Natural killer cell treated with Interleukin-12 subunit alpha and Interleukin-12 subunit beta and Interleukin-15 and Interleukin-18, amount 100 ng/mL, for 72 hours (primary cell): ENCODE measurements around the gene CD200R1. TPM values are rescaled to one million over a fixed set of nuclear protein-coding genes. Genes with fewer than 3 reads are reported as not detected.

ENCODE experiments used
- ATAC-seq, 2 donors: fragments of 150-1000 bp; cut with Tn5 transposase in 1 of 2; sonication (Bioruptor Pico), chemical (Tn5 transposase) in 1 of 2; 2 replicates each; pipeline ENCODE4 v1.10.0; 2021
- DNase-seq: peaks from one replicate; pipeline ENCODE4 v3.0.0; 2022; ENCODE audit warnings: low spot score
- H3K27ac Mint-ChIP-seq, 2 donors: 1 replicate in 1 of 2; 2 replicates in 1 of 2; pipeline ENCODE4 v1.8.0; 2022; ENCODE audit warnings: mixed read lengths in 2 of 2, mild to moderate bottlenecking in 1 of 2, moderate library complexity in 1 of 2
- H3K27me3 Mint-ChIP-seq, 2 donors: 1 replicate in 1 of 2; 2 replicates in 1 of 2; pipeline ENCODE4 v1.8.0; 2022; ENCODE audit warnings: mixed read lengths in 2 of 2
- H3K36me3 Mint-ChIP-seq: one replicate; pipeline ENCODE4 v1.8.0; 2022; ENCODE audit warnings: mixed read lengths
- H3K4me1 Mint-ChIP-seq, 2 donors: 1 replicate in 1 of 2; 2 replicates in 1 of 2; pipeline ENCODE4 v1.8.0; 2022; ENCODE audit warnings: low read depth in 2 of 2, mixed read lengths in 2 of 2, mild to moderate bottlenecking in 1 of 2
- H3K4me3 Mint-ChIP-seq: one replicate; pipeline ENCODE4 v1.8.0; 2022; ENCODE audit warnings: mixed read lengths
- H3K9me3 Mint-ChIP-seq: 2 replicates; pipeline ENCODE4 v1.8.0; 2022; ENCODE audit warnings: mixed read lengths
- total RNA-seq, 2 donors: library from RNA; stranded (reverse); gene quantifications; one replicate each; pipeline ENCODE4 v1.2.3, GENCODE V29; 2022

Gene CD200R1
- total RNA-seq, 2 donors from 2014 or later, result 3.7 to 8.3 TPM

DNA sequence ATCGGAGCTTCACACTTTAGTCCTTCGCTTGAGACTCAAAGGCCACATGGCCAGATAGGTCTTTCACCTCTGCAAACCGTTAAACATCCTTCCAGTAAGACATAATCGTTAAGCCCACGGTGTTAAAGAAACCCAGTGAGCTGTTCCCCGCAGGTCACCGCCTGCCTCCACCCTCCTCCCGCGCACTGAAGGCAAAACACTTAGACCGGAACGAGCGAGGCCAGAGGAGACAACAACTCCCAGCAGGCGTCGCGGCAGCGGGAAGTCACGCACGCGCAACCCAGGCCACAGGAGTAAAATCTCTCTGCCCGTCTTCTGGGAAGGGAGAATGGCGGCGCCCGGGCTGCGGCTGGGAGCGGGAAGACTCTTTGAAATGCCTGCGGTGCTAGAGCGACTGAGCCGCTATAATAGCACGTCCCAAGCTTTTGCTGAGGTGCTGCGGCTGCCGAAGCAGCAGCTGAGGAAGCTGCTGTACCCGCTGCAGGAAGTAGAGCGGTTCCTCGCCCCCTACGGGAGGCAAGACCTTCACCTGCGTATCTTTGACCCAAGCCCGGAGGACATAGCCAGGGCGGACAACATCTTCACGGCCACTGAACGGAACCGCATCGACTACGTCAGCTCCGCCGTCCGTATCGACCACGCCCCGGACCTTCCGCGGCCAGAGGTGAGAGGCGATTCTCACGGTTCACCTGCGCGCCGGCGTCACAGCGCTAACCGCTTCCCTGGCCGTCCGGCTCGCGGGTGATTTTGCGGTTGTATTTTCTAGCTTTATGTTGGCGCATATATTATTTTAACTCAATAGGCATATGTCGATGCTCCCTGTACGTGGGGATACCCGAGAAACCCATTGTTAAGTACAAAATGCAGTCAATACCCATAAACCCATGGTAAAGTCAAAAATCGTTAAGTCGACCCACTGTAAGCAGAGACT lies 16.0 kb upstream of the CD200R1 start, which contains the start of gene GTPBP8:
TSS of gene GTPBP8 (plus strand) at position 313 of the 931 bp plus-strand sequence. CDS start at position 329, 16 bp downstream.
- Mint-ChIP-seq H3K9me3 (no peaks in the 10 kb centered on the region), H3K27me3 (no peaks in the 10 kb centered on the region), H3K4me3 (peak within 1 kb of the TSS; percentile 89), H3K36me3 (peaks cover 8% of the 10 kb centered on the region), H3K27ac (peak within 1 kb of the TSS; percentile 92 to 94), H3K4me1 (peaks cover 52 to 68% of the 10 kb centered on the region in 2 donors)
- peak; percentile 94 to 95 for ATAC-seq
- DNase-seq, result peak; percentile 92

- no peak for ATAC-seq
- peak overlapping the region; percentile 92 to 94 for H3K27ac Mint-ChIP-seq
- H3K27me3 Mint-ChIP-seq, result no peaks in the 10 kb centered on the region
- peaks cover 54 to 70% of the 10 kb centered on the region in 2 donors for H3K4me1 Mint-ChIP-seq
- DNase-seq, result no peak
- H3K4me3 Mint-ChIP-seq, result peak overlapping the region; percentile 38
- no peaks in the 10 kb centered on the region for H3K9me3 Mint-ChIP-seq
- no peaks in the 10 kb centered on the region for H3K36me3 Mint-ChIP-seq
These were observed 12.9 kb upstream of the CD200R1 start for GRCh38 chr3:112987710-112988334.

DNA sequence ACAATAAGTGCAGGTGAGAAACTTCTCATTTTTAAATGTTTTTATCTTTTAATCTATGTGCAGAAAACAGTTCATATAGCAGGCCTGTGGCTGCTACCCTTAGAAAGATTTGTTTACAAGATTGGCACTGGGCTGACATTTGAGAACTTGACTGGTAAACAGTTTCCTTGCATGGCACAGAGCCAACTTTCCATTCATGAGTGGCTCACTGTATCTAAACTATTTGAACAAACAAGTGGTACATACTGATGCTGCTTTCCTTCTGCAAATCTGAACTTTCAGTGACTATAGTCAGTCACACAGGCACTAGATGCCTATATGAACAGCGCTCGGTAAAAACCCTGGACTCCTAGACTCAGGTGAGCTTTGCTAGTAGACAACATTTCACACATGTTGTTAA lies 9.6 kb upstream of the CD200R1 start:
- H3K4me3 Mint-ChIP-seq, result no peak overlapping the region
- no peaks in the 10 kb centered on the region for H3K27me3 Mint-ChIP-seq
- H3K27ac Mint-ChIP-seq, result no peak overlapping the region
- H3K9me3 Mint-ChIP-seq, result no peaks in the 10 kb centered on the region
- DNase-seq (no peak), ATAC-seq (no peak)
- H3K36me3 Mint-ChIP-seq, result no peaks in the 10 kb centered on the region
- peaks cover 37 to 45% of the 10 kb centered on the region in 2 donors for H3K4me1 Mint-ChIP-seq

DNA sequence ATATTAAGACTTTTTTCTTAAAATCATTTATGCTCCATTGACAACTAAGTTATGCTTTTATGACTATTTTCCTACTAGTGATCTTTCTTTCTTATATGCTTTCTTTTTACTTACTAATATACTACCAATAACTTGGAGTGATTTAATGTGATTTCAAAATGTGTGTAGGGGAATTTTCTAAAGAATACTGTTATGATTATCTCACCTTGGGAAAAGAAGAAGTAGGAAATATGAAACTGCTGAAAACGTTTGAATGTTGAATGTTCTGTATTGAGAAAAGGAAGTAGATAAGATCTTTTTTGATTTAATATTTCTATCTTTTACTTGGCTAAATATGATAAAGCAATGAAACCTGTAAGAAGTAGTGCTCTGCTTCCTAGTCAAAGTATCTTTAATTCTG lies 7.8 kb upstream of the CD200R1 start:
- Mint-ChIP-seq H3K9me3 (no peaks in the 10 kb centered on the region), H3K27ac (no peak overlapping the region), H3K4me3 (no peak overlapping the region), H3K27me3 (no peaks in the 10 kb centered on the region), H3K36me3 (no peaks in the 10 kb centered on the region), H3K4me1 (peaks cover 29 to 47% of the 10 kb centered on the region in 2 donors)
- ATAC-seq, result no peak
- DNase-seq, result no peak

DNA sequence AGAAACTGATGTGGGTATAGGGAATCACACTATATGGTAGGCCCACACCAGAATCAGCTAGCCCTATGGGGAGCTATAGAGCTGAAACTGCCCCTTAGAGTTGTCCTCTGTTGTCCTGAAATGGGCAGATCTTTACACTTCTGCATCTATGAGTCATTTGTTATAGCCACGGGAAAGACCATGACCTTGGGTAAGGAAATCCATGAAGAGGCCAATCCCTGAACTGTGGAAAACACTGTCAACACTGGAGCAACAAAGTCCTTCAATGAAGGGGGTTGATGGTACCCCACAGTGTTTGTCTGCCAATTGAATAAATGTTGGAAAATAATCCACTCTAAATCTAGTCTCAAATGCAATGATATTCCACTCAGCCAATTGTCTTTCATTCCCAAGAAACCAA lies 5.2 kb upstream of the CD200R1 start:
- Mint-ChIP-seq H3K9me3 (no peaks in the 10 kb centered on the region), H3K27ac (peak overlapping the region in 1 of 2 donors; percentile 38), H3K4me3 (no peak overlapping the region), H3K4me1 (peaks cover 15 to 42% of the 10 kb centered on the region in 2 donors), H3K27me3 (no peaks in the 10 kb centered on the region), H3K36me3 (no peaks in the 10 kb centered on the region)
- no peak for ATAC-seq
- no peak for DNase-seq

DNA sequence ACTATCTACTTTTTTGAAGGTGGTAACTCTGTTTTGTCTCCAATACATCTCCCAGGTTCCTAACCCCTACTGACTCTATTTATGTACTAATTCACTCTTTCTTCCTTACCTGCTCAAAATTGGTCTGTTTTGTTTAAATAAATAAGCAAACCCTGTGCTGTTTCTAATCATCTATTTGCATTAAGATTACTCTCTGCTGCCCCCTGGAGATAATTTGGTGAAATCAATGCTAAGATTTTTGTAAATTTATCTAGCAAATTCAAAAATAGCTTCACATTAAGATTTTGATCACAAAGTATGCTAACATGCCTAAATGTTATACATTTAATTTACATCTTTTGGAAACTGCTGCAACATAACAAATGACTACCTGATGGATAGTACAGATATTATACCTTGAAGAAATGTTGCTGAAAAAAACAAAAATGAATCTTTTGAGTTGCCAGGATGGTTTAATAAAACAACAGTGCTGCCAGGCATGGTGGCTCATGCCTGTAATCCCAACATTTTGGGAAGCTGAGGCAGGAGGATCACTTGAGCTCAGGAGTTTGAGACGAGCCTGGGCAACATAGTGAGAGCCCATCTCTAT lies 4.4 kb upstream of the CD200R1 start:
- DNase-seq (no peak), ATAC-seq (no peak)
- H3K9me3 Mint-ChIP-seq, result no peaks in the 10 kb centered on the region
- no peaks in the 10 kb centered on the region for H3K36me3 Mint-ChIP-seq
- no peak overlapping the region for H3K27ac Mint-ChIP-seq
- peaks cover 12 to 39% of the 10 kb centered on the region in 2 donors for H3K4me1 Mint-ChIP-seq
- peak overlapping the region; percentile 0 for H3K4me3 Mint-ChIP-seq
- no peaks in the 10 kb centered on the region for H3K27me3 Mint-ChIP-seq

- H3K9me3 Mint-ChIP-seq, result no peaks in the 10 kb centered on the region
- H3K4me1 Mint-ChIP-seq, result peaks cover 19 to 42% of the 10 kb centered on the region in 2 donors
- H3K27ac Mint-ChIP-seq, result no peak overlapping the region
- ATAC-seq, result no peak
- peaks cover 0 to 1% of the 10 kb centered on the region in 2 donors for H3K27me3 Mint-ChIP-seq
- no peaks in the 10 kb centered on the region for H3K36me3 Mint-ChIP-seq
- H3K4me3 Mint-ChIP-seq, result no peak overlapping the region
- no peak for DNase-seq
These were observed 2.0 kb upstream of the CD200R1 start for GRCh38 chr3:112976953-112977352.

- no peak for DNase-seq
- ATAC-seq, result no peak
- H3K4me3 Mint-ChIP-seq, result peak overlapping the region; percentile 54
- H3K27ac Mint-ChIP-seq, result peak overlapping the region; percentile 62 to 67
- H3K9me3 Mint-ChIP-seq, result no peaks in the 10 kb centered on the region
- H3K36me3 Mint-ChIP-seq, result no peaks in the 10 kb centered on the region
- peaks cover 19 to 48% of the 10 kb centered on the region in 2 donors for H3K4me1 Mint-ChIP-seq
- H3K27me3 Mint-ChIP-seq, result peaks cover 3 to 7% of the 10 kb centered on the region in 2 donors
These were observed 1.1 kb upstream of the CD200R1 start for GRCh38 chr3:112976001-112976400.

DNA sequence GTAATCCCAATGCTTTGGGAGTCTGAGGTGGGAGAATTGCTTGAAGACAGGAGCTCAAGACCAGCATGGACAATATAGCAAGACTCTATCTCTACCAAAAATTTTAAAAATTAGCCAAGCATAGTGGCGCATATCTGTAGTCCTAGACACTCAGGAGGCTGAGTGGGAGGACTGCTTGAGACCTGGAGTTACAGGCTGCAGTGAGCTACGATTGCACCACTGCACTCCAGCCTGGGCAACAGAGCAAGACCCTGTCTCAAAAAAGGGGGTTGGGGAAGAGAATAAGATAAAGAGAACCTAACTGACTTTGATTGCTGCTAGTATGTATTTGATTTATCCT lies 755 bp downstream of the CD200R1 start:
- ATAC-seq (no peak), DNase-seq (no peak)
- H3K27ac Mint-ChIP-seq, result peak overlapping the region; percentile 67 to 82
- peak overlapping the region; percentile 82 for H3K4me3 Mint-ChIP-seq
- H3K9me3 Mint-ChIP-seq, result no peaks in the 10 kb centered on the region
- peaks cover 17 to 44% of the 10 kb centered on the region in 2 donors for H3K4me1 Mint-ChIP-seq
- no peaks in the 10 kb centered on the region for H3K36me3 Mint-ChIP-seq
- peaks cover 3 to 7% of the 10 kb centered on the region in 2 donors for H3K27me3 Mint-ChIP-seq

DNA sequence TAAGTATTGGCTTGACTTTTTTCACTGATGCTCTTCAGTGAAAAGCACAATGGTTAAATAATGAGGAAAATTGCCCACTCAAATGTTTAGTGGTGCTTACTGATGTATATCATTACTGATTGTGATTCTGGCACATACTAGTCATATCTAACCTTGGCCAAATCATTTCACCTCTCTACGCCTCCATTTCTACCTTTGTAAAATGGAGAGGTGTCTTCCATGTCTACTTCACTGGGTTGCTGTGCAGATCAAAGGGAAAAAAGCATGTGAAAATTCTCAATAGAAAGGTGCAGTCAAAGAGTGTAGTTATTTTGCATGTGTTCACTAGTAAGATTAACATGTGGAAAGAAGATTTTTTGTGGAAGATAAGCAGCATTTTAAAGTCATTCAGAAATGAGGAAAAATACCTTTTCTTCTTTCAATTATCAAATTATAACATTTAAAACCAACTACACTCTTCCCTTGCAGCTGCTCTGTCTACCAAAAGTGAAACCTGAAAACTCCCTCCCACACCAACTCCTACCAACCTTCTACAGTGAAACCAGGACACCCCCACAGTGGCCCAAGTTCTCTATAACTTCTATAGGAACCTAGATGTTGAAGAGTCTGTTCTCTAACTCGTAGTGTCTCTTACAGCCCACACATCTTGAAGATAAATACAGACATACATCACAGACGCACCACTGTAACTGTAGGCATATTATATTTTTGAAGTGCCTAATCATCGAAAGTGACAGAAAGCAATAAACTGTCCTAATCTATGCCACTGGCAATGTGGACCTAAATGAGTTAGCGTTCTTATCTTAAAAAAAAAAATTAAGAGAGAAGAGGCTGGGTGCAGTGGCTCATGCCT lies 1.4 kb downstream of the CD200R1 start:
- H3K27ac Mint-ChIP-seq, result peak overlapping the region; percentile 67 to 82
- DNase-seq (no peak), ATAC-seq (peak; percentile 78 to 82)
- H3K27me3 Mint-ChIP-seq, result peaks cover 3 to 7% of the 10 kb centered on the region in 2 donors
- no peaks in the 10 kb centered on the region for H3K9me3 Mint-ChIP-seq
- H3K36me3 Mint-ChIP-seq, result no peaks in the 10 kb centered on the region
- peak overlapping the region; percentile 82 for H3K4me3 Mint-ChIP-seq
- peaks cover 16 to 42% of the 10 kb centered on the region in 2 donors for H3K4me1 Mint-ChIP-seq

- H3K4me1 Mint-ChIP-seq, result peaks cover 21 to 42% of the 10 kb centered on the region in 2 donors
- no peak for DNase-seq
- H3K27me3 Mint-ChIP-seq, result peaks cover 3 to 11% of the 10 kb centered on the region in 2 donors
These were observed 2.7 kb downstream of the CD200R1 start for GRCh38 chr3:112972158-112972557.

DNA sequence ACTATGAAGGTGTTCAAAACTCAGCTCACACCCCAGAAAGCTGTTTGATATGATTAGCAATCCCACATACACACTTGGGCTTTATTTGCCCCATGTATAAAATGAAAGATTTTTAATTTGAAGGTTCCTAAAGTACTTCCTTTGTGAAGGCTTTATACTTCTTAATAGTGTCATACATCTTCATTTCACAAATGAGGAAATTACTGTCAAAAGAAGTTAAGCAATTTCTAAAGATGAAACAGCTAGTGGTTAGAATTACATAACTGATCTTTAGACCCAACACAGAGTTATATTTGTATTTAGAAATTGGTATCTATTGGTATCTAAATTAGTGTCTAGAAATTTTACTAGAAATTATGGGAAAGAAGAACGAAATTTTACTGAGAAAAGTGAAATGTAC lies 7.1 kb downstream of the CD200R1 start:
- H3K4me3 Mint-ChIP-seq, result peak overlapping the region; percentile 75
- H3K27ac Mint-ChIP-seq, result peak overlapping the region; percentile 89
- H3K36me3 Mint-ChIP-seq, result peaks cover 27% of the 10 kb centered on the region
- H3K27me3 Mint-ChIP-seq, result peaks cover 7 to 21% of the 10 kb centered on the region in 2 donors
- H3K4me1 Mint-ChIP-seq, result peaks cover 14 to 27% of the 10 kb centered on the region in 2 donors
- DNase-seq, result no peak
- peaks cover 11% of the 10 kb centered on the region for H3K9me3 Mint-ChIP-seq
- ATAC-seq, result peak; percentile 36 to 68

More at GRCh38 chr3:112972158-112972557, 2.7 kb downstream of the CD200R1 start:
- peak overlapping the region in 1 of 2 donors; percentile 1 for H3K27ac Mint-ChIP-seq
- peaks cover 7% of the 10 kb centered on the region for H3K36me3 Mint-ChIP-seq
- peak overlapping the region; percentile 54 for H3K4me3 Mint-ChIP-seq
- no peaks in the 10 kb centered on the region for H3K9me3 Mint-ChIP-seq
- no peak for ATAC-seq

- Mint-ChIP-seq H3K4me3 (peak overlapping the region; percentile 75), H3K9me3 (peaks cover 11% of the 10 kb centered on the region), H3K27me3 (peaks cover 7 to 21% of the 10 kb centered on the region in 2 donors), H3K36me3 (peaks cover 29% of the 10 kb centered on the region), H3K27ac (peak overlapping the region; percentile 89), H3K4me1 (peaks cover 14 to 27% of the 10 kb centered on the region in 2 donors)
- DNase-seq, result no peak
- ATAC-seq, result no peak
These were observed 7.5 kb downstream of the CD200R1 start for GRCh38 chr3:112967425-112967824.
